Endothelial cell of umbilical vein (primary cell): ENCODE measurements around the gene SMIM30. TPM values are rescaled to one million over a fixed set of nuclear protein-coding genes. Genes with fewer than 3 reads are reported as not detected.

ENCODE experiments used
- BruUV-seq: library from RNA; stranded (reverse); fragments of 400-500 nt; replicated peaks from 2 replicates; lab custom pipeline; 2021; lab: Mats Ljungman, UMichigan
- CTCF ChIA-PET: fragments of 300-600, 350-600 bp; sonication (Branson Sonifier 250); formaldehyde crosslinking; loops from one replicate; lab custom pipeline; 2021; ENCODE audit warnings: antibody characterized with exemption, inconsistent platforms; lab: Charles Lee
- POLR2A ChIA-PET: fragments of 300-600, 350-600 bp; sonication (Branson Sonifier 250); formaldehyde crosslinking; loops from one replicate; lab custom pipeline; 2021; ENCODE audit warnings: antibody characterized with exemption, inconsistent platforms; lab: Charles Lee
- DNase-seq: peaks from one replicate; pipeline ENCODE4 v3.0.0-alpha.2; 2011; ENCODE audit warnings: low read depth, low spot score
- FAIRE-seq: peaks from 2 replicates; lab custom pipeline; 2011; peaks lifted over from hg19 to GRCh38; lab: Jason Lieb, UNC
- H2AFZ ChIP-seq: 2 replicates; pipeline ENCODE4 v1.6.0; 2012; ENCODE audit warnings: low read depth, low read length, control low read depth, inconsistent platforms
- H3K27ac ChIP-seq: 2 replicates; pipeline ENCODE4 v1.5.1; 2011; ENCODE audit warnings: low read depth, mild to moderate bottlenecking, control low read depth, low read length, moderate library complexity; ENCODE audit not compliant: insufficient read depth
- H3K27me3 ChIP-seq, 2 experiments: 2 replicates each; pipeline versions ENCODE4 v1.6.0 to v1.6.1; 2011; ENCODE audit warnings: low read length in 2 of 2, mixed read lengths in 1 of 2; ENCODE audit not compliant: control insufficient read depth in 2 of 2, insufficient read depth in 2 of 2
- H3K36me3 ChIP-seq, 2 experiments: 2 replicates in 1 of 2; 3 replicates in 1 of 2; pipeline ENCODE4 v1.5.1; 2011; ENCODE audit warnings: low read length in 2 of 2, mild to moderate bottlenecking in 1 of 2, moderate library complexity in 1 of 2; ENCODE audit not compliant: control insufficient read depth in 2 of 2, insufficient read depth in 2 of 2; ENCODE audit errors: extremely low read depth in 1 of 2
- H3K4me1 ChIP-seq: 3 replicates; pipeline ENCODE4 v1.5.1; 2011; ENCODE audit warnings: mild to moderate bottlenecking, low read length; ENCODE audit not compliant: control insufficient read depth, insufficient read depth; ENCODE audit errors: extremely low read depth
- H3K4me2 ChIP-seq: 2 replicates; pipeline ENCODE4 v1.6.1; 2011; ENCODE audit warnings: low read length, control low read depth, mixed read lengths; ENCODE audit not compliant: insufficient read depth
- H3K4me3 ChIP-seq, 3 experiments: fragments of 200-600 bp in 1 of 3; sonication (generic), shearing (Covaris generic) in 1 of 3; replicated peaks in 1 of 3; 2 replicates each; pipeline ENCODE4 v1.5.1; 2011 to 2016; ENCODE audit warnings: control low read depth in 3 of 3, low read length in 3 of 3, mild to moderate bottlenecking in 2 of 3, inconsistent platforms in 1 of 3, low read depth in 1 of 3, moderate library complexity in 1 of 3; ENCODE audit not compliant: insufficient read depth in 1 of 3
- H3K79me2 ChIP-seq: 2 replicates; pipeline ENCODE4 v1.6.0; 2012; ENCODE audit warnings: low read length, inconsistent platforms; ENCODE audit not compliant: control insufficient read depth, insufficient read depth
- H3K9ac ChIP-seq: replicated peaks from 2 replicates; pipeline ENCODE3; 2011; ENCODE audit warnings: low read length, control low read depth; ENCODE audit not compliant: insufficient read depth; ENCODE audit errors: extremely low read depth
- H3K9me1 ChIP-seq: replicated peaks from 3 replicates; pipeline ENCODE4 v1.6.0; 2011; ENCODE audit warnings: mild to moderate bottlenecking, low read length; ENCODE audit not compliant: control insufficient read depth, insufficient read depth; ENCODE audit errors: extremely low read depth
- H3K9me3 ChIP-seq: replicated peaks from 2 replicates; pipeline ENCODE4 v1.5.1; 2012; ENCODE audit warnings: low read length, inconsistent platforms; ENCODE audit not compliant: control insufficient read depth, insufficient read depth
- H4K20me1 ChIP-seq: replicated peaks from 2 replicates; pipeline ENCODE3; 2011; ENCODE audit warnings: mild to moderate bottlenecking, low read length; ENCODE audit not compliant: control insufficient read depth, insufficient read depth; ENCODE audit errors: extremely low read depth
- CTCF ChIP-seq, 2 donors: IDR thresholded peaks; 1 replicate in 1 of 2; 2 replicates in 1 of 2; pipeline ENCODE4 v1.5.1; 2011; ENCODE audit warnings: low read length in 2 of 2, mild to moderate bottlenecking in 2 of 2, moderate library complexity in 2 of 2, control low read depth in 1 of 2, inconsistent platforms in 1 of 2, low read depth in 1 of 2; ENCODE audit not compliant: insufficient read depth in 1 of 2; ENCODE audit errors: extremely low read depth in 1 of 2
- EZH2 ChIP-seq: IDR thresholded peaks from 2 replicates; pipeline ENCODE4 v1.6.1; 2012; ENCODE audit warnings: borderline replicate concordance, low read depth, mild to moderate bottlenecking, moderate library complexity, low read length, inconsistent platforms; ENCODE audit not compliant: severe bottlenecking
- FOS ChIP-seq: IDR thresholded peaks from 2 replicates; pipeline ENCODE4 v1.6.1; 2011; ENCODE audit warnings: mild to moderate bottlenecking, low read length, moderate library complexity, borderline replicate concordance; ENCODE audit not compliant: insufficient read depth
- GATA2 ChIP-seq: IDR thresholded peaks from 2 replicates; pipeline ENCODE4 v1.7.0; 2011; ENCODE audit warnings: low read depth, mild to moderate bottlenecking, moderate library complexity, mixed read lengths, low read length; ENCODE audit not compliant: insufficient read length, insufficient read depth
- JUN ChIP-seq: IDR thresholded peaks from 2 replicates; pipeline ENCODE4 v1.6.1; 2011; ENCODE audit warnings: borderline replicate concordance, low read depth; ENCODE audit not compliant: insufficient read length, insufficient read depth
- MAX ChIP-seq: IDR thresholded peaks from 2 replicates; pipeline ENCODE4 v1.6.1; 2011; ENCODE audit not compliant: insufficient read depth, insufficient read length
- MYC ChIP-seq: IDR thresholded peaks from one replicate; pipeline ENCODE4 v1.6.1; 2011; ENCODE audit warnings: mild to moderate bottlenecking, low read depth, low read length
- POLR2A ChIP-seq: IDR thresholded peaks from 2 replicates; pipeline ENCODE4 v1.6.1; 2012; ENCODE audit warnings: low read depth, mild to moderate bottlenecking, control low read depth, low read length
- POLR2AphosphoS5 ChIP-seq: IDR thresholded peaks from 2 replicates; pipeline ENCODE4 v1.6.1; 2012; ENCODE audit warnings: low read depth, mild to moderate bottlenecking, control low read depth, low read length, moderate library complexity; ENCODE audit not compliant: insufficient read depth
- dilution Hi-C: fragments of 300-500 bp; cut with MboI; formaldehyde crosslinking; loops from one replicate; pipeline ENCODE4 v1.15.0; 2019; ENCODE audit warnings: low sequenced_read_pairs; ENCODE audit not compliant: extremely low pct_ligation_motif_present
- intact Hi-C: fragments of 100-400 bp; cut with micrococcal nuclease; formaldehyde crosslinking; loops from one replicate; pipeline ENCODE4 v1.10.0; 2022
- polyA plus RNA-seq, 4 experiments: library from polyadenylated mRNA; depleted of rRNA in 3 of 4; stranded (reverse) in 3 of 4; unstranded in 1 of 4; fragments of >200 nt; gene quantifications; 2 replicates each; pipeline versions ENCODE4 v1.2.1 to v1.2.3, GENCODE V29; 2011 to 2012; ENCODE audit warnings: missing spikeins in 1 of 4
- total RNA-seq: library from RNA; stranded (reverse); gene quantifications from 2 replicates; pipeline ENCODE4 v1.2.3, GENCODE V29; 2021

SMIM30 gene
- total and polyA plus RNA-seq, 2 donors (not counting 3 experiments of a cell fraction or from before 2014, with no cell fraction given): 26.3 to 39.1 TPM

GRCh38 chr7:113094517-113095249 lies 23.7 kb downstream of the SMIM30 start:
- H3K4me1 ChIP-seq: no peaks in the 10 kb centered on the region
- H3K4me3 ChIP-seq: no peak overlapping the region
- H4K20me1 ChIP-seq: no peaks in the 10 kb centered on the region
- no peak overlapping the region for H3K27ac ChIP-seq
- no peaks in the 10 kb centered on the region for H3K79me2 ChIP-seq
- peaks cover 2% of the 10 kb centered on the region for H3K9me1 ChIP-seq
- no peak overlapping the region for H2AFZ ChIP-seq
- DNase-seq: no peak
- H3K4me2 ChIP-seq: no peak overlapping the region
- TF ChIP-seq FOS: no peak
- H3K9me3 ChIP-seq: no peaks in the 10 kb centered on the region
- H3K27me3 ChIP-seq: peaks cover 0 to 3% of the 10 kb centered on the region in 2 experiments
- H3K9ac ChIP-seq: no peak overlapping the region
- dilution Hi-C loops (no loop called here), intact Hi-C loops (no loop called here)
- ChIA-PET CTCF (interaction anchor here (0.8 to 1.9 kb wide), 2 partner anchors 9 to 18 kb away, joined by 3 to 4 read pairs; partner anchors contain the start of gene GPR85), POLR2A (no interaction called here)
- no peaks in the 10 kb centered on the region for H3K36me3 ChIP-seq
- BruUV-seq: no TSS peak
- FAIRE-seq: no peak

- no peak for FAIRE-seq
- CTCF ChIA-PET: interaction anchor here (0.9 to 1.9 kb wide), 2 partner anchors 10 to 17 kb away, joined by 3 to 4 read pairs; no protein-coding TSS in a partner anchor
- no peaks in the 10 kb centered on the region for H3K36me3 ChIP-seq
Measured at GRCh38 chr7:113093561-113093960, 24.8 kb downstream of the SMIM30 start.

More at GRCh38 chr7:113093561-113093960, 24.8 kb downstream of the SMIM30 start:
- Histone ChIP-seq H3K4me1 (no peaks in the 10 kb centered on the region), H4K20me1 (no peaks in the 10 kb centered on the region), H3K9me3 (no peaks in the 10 kb centered on the region), H3K27ac (no peak overlapping the region), H3K4me3 (no peak overlapping the region), H3K9me1 (peaks cover 2% of the 10 kb centered on the region), H3K79me2 (no peaks in the 10 kb centered on the region), H3K4me2 (no peak overlapping the region), H2AFZ (no peak overlapping the region), H3K27me3 (peaks cover 0 to 8% of the 10 kb centered on the region in 2 experiments), H3K9ac (no peak overlapping the region)
- BruUV-seq: no TSS peak
- intact Hi-C loops (no loop called here), dilution Hi-C loops (no loop called here)
- TF ChIP-seq POLR2AphosphoS5: no peak
- no peak for TF ChIP-seq MYC
- no peak for TF ChIP-seq FOS
- TF ChIP-seq JUN: no peak
- no peak for TF ChIP-seq MAX
- no peak for TF ChIP-seq GATA2
- TF ChIP-seq CTCF (IDR thresholded peaks at IDR 0.05; ENCODE audit: extremely low read depth in 1 of 2, insufficient read depth in 1 of 2, low read depth in 1 of 2, low read length in 2 of 2): no peak
- TF ChIP-seq EZH2: no peak
- TF ChIP-seq POLR2A: no peak
- no peak for DNase-seq
- POLR2A ChIA-PET: no interaction called here
